ENCODE measurements around the gene ZNF324. TPM values are rescaled to one million over a fixed set of nuclear protein-coding genes. Genes with fewer than 3 reads are reported as not detected.

ZNF324 gene
- total and polyA plus RNA-seq, 2 experiments from 2014 or later, result 15.7 to 27.8 TPM

GRCh38 chr19:58520257-58520599 lies 53.3 kb downstream of the ZNF324 start:
- Histone ChIP-seq H3K27me3 (no peaks in the 10 kb centered on the region), H3K9me3 (ENCODE audit: low read depth) (no peaks in the 10 kb centered on the region), H3K27ac (peak overlapping the region; percentile 92), H3K36me3 (peaks cover 13% of the 10 kb centered on the region), H3K4me1 (ENCODE audit: low read depth) (peaks cover 15% of the 10 kb centered on the region), H3K4me3 (peak overlapping the region; percentile 76)
- no peak for TF ChIP-seq CTCF (IDR thresholded peaks at IDR 0.05; ENCODE audit: low read depth, low read length)
- DNase-seq (ENCODE audit: low read depth in 1 of 2, low spot score in 1 of 2), result no peak

- DNase-seq (ENCODE audit: low read depth in 1 of 2, low spot score in 1 of 2), result no peak
- Histone ChIP-seq H3K4me3 (no peak overlapping the region), H3K27ac (no peak overlapping the region)
Observed at GRCh38 chr19:58521651-58522050, 54.8 kb downstream of the ZNF324 start.

GRCh38 chr19:58522709-58523108 lies 55.8 kb downstream of the ZNF324 start:
- Histone ChIP-seq H3K4me3 (no peak overlapping the region), H3K4me1 (ENCODE audit: low read depth) (peaks cover 15% of the 10 kb centered on the region), H3K27ac (no peak overlapping the region), H3K9me3 (ENCODE audit: low read depth) (no peaks in the 10 kb centered on the region), H3K36me3 (no peaks in the 10 kb centered on the region), H3K27me3 (no peaks in the 10 kb centered on the region)
- no peak for TF ChIP-seq CTCF (IDR thresholded peaks at IDR 0.05; ENCODE audit: low read depth, low read length)
- DNase-seq (ENCODE audit: low read depth in 1 of 2, low spot score in 1 of 2), result no peak

More at GRCh38 chr19:58521651-58522050, 54.8 kb downstream of the ZNF324 start:
- no peak for TF ChIP-seq CTCF (IDR thresholded peaks at IDR 0.05; ENCODE audit: low read depth, low read length)
- no peaks in the 10 kb centered on the region for H3K9me3 ChIP-seq (ENCODE audit: low read depth)
- H3K27me3 ChIP-seq, result no peaks in the 10 kb centered on the region
- peaks cover 15% of the 10 kb centered on the region for H3K4me1 ChIP-seq (ENCODE audit: low read depth)
- H3K36me3 ChIP-seq, result peaks cover 7% of the 10 kb centered on the region

Other genes starting within 250 kb of the ZNF324 start
- 95.9 and 103 TPM in 2 replicates for gene ZNF544, start 238.2 kb upstream of the ZNF324 start, total RNA-seq
- gene ZNF544, start 238.2 kb upstream of the ZNF324 start, polyA plus RNA-seq, result 34.9 and 35.9 TPM in 2 replicates
- 11.3 and 14.7 TPM in 2 replicates for gene ZNF8, start 188.1 kb upstream of the ZNF324 start, total RNA-seq
- gene ZNF8, start 188.1 kb upstream of the ZNF324 start, polyA plus RNA-seq, result 2.2 and 2.7 TPM in 2 replicates
- 64.3 and 92.4 TPM in 2 replicates for gene ERVK3-1, start 161.7 kb upstream of the ZNF324 start, total RNA-seq
- 62.8 and 62.9 TPM in 2 replicates for gene ERVK3-1, start 161.7 kb upstream of the ZNF324 start, polyA plus RNA-seq
- 2.4 and 2.5 TPM in 2 replicates for gene ZSCAN22, start 140.1 kb upstream of the ZNF324 start, total RNA-seq
- 3.7 and 4.2 TPM in 2 replicates for gene ZSCAN22, start 140.1 kb upstream of the ZNF324 start, polyA plus RNA-seq
- 75.0 and 138 TPM in 2 replicates for gene A1BG, start 113.6 kb upstream of the ZNF324 start, total RNA-seq
- gene A1BG, start 113.6 kb upstream of the ZNF324 start, polyA plus RNA-seq, result 45.9 and 56.5 TPM in 2 replicates
- 5.9 and 7.6 TPM in 2 replicates for gene ZNF497, start 104.3 kb upstream of the ZNF324 start, total RNA-seq
- 5.8 and 6.8 TPM in 2 replicates for gene ZNF497, start 104.3 kb upstream of the ZNF324 start, polyA plus RNA-seq
- 9.1 and 12.6 TPM in 2 replicates for gene ZNF837, start 86.0 kb upstream of the ZNF324 start, total RNA-seq
- gene ZNF837, start 86.0 kb upstream of the ZNF324 start, polyA plus RNA-seq, result 7.6 and 8.9 TPM in 2 replicates
- gene RPS5, start 79.8 kb upstream of the ZNF324 start, total RNA-seq, result 1,551 and 1,738 TPM in 2 replicates
- gene RPS5, start 79.8 kb upstream of the ZNF324 start, polyA plus RNA-seq, result 643 and 656 TPM in 2 replicates
- 3.1 TPM in 1 of 2 replicates, not detected in the other for gene RNF225, start 71.4 kb upstream of the ZNF324 start, total RNA-seq
- not detected in 2 replicates for gene RNF225, start 71.4 kb upstream of the ZNF324 start, polyA plus RNA-seq
- 15.6 and 37.9 TPM in 2 replicates for gene ZNF584, start 58.4 kb upstream of the ZNF324 start, total RNA-seq
- 16.0 and 18.6 TPM in 2 replicates for gene ZNF584, start 58.4 kb upstream of the ZNF324 start, polyA plus RNA-seq
- not detected in 2 replicates for gene ZNF132, start 26.9 kb upstream of the ZNF324 start, total RNA-seq
- 1.1 and 1.4 TPM in 2 replicates for gene ZNF132, start 26.9 kb upstream of the ZNF324 start, polyA plus RNA-seq
- gene ZNF324B, start 15.5 kb upstream of the ZNF324 start, total RNA-seq, result 10.3 and 19.0 TPM in 2 replicates
- 3.4 and 5.0 TPM in 2 replicates for gene ZNF324B, start 15.5 kb upstream of the ZNF324 start, polyA plus RNA-seq
- gene ZNF446, start 9.3 kb downstream of the ZNF324 start, total RNA-seq, result 29.0 and 41.1 TPM in 2 replicates
- gene ZNF446, start 9.3 kb downstream of the ZNF324 start, polyA plus RNA-seq, result 16.3 and 20.5 TPM in 2 replicates
- 17.7 and 23.9 TPM in 2 replicates for gene SLC27A5, start 44.9 kb downstream of the ZNF324 start, total RNA-seq
- gene SLC27A5, start 44.9 kb downstream of the ZNF324 start, polyA plus RNA-seq, result 22.5 and 22.8 TPM in 2 replicates
- 22.8 and 26.3 TPM in 2 replicates for gene ZBTB45, start 52.7 kb downstream of the ZNF324 start, total RNA-seq
- 29.4 and 34.6 TPM in 2 replicates for gene ZBTB45, start 52.7 kb downstream of the ZNF324 start, polyA plus RNA-seq
- 563 and 650 TPM in 2 replicates for gene TRIM28, start 77.0 kb downstream of the ZNF324 start, total RNA-seq
- gene TRIM28, start 77.0 kb downstream of the ZNF324 start, polyA plus RNA-seq, result 303 and 343 TPM in 2 replicates
- 223 and 265 TPM in 2 replicates for gene CHMP2A, start 88.0 kb downstream of the ZNF324 start, total RNA-seq
- 247 and 319 TPM in 2 replicates for gene CHMP2A, start 88.0 kb downstream of the ZNF324 start, polyA plus RNA-seq
- gene UBE2M, start 91.5 kb downstream of the ZNF324 start, total RNA-seq, result 70.8 and 79.0 TPM in 2 replicates
- 169 and 177 TPM in 2 replicates for gene UBE2M, start 91.5 kb downstream of the ZNF324 start, polyA plus RNA-seq
- 51.1 TPM in 2 replicates for gene MZF1, start 106.3 kb downstream of the ZNF324 start, total RNA-seq
- 25.1 and 34.7 TPM in 2 replicates for gene MZF1, start 106.3 kb downstream of the ZNF324 start, polyA plus RNA-seq

All from cardiac muscle cell (in vitro differentiated cells and primary cell).